DMS114 treated with DMSO at 0.1 percent for 48 hours (cell line): Measurements from ENCODE around the gene BTBD16.

Source experiments
- DNase-seq: peaks from one replicate; lab custom pipeline; 2025; ENCODE audit not compliant: unreplicated experiment; lab: John Stamatoyannopoulos, UW

BTBD16 gene

GRCh38 chr10:122248356-122249302 lies 22.5 kb upstream of the BTBD16 start:
- DNase-seq = no peak

GRCh38 chr10:122249303-122249850 lies 21.7 kb upstream of the BTBD16 start:
- no peak for DNase-seq

GRCh38 chr10:122249991-122250750 lies 20.9 kb upstream of the BTBD16 start:
- DNase-seq = no peak

GRCh38 chr10:122251459-122252255 lies 19.4 kb upstream of the BTBD16 start:
- no peak for DNase-seq

- DNase-seq = no peak
Observed at GRCh38 chr10:122252805-122253204, 18.3 kb upstream of the BTBD16 start.

- no peak for DNase-seq
Observed at GRCh38 chr10:122253605-122254004, 17.5 kb upstream of the BTBD16 start.

GRCh38 chr10:122254831-122255230 lies 16.3 kb upstream of the BTBD16 start:
- DNase-seq = no peak

GRCh38 chr10:122255509-122256301 lies 15.4 kb upstream of the BTBD16 start:
- no peak for DNase-seq

- DNase-seq = no peak
Observed at GRCh38 chr10:122257041-122257440, 14.1 kb upstream of the BTBD16 start.

GRCh38 chr10:122258136-122259074 lies 12.7 kb upstream of the BTBD16 start:
- DNase-seq = no peak

GRCh38 chr10:122259075-122259466 lies 12.0 kb upstream of the BTBD16 start:
- no peak for DNase-seq

- no peak for DNase-seq
Observed at GRCh38 chr10:122261584-122261983, 9.5 kb upstream of the BTBD16 start.

GRCh38 chr10:122263971-122264370 lies 7.1 kb upstream of the BTBD16 start:
- DNase-seq = no peak

- no peak for DNase-seq
Observed at GRCh38 chr10:122264436-122264835, 6.7 kb upstream of the BTBD16 start.

- no peak for DNase-seq
Observed at GRCh38 chr10:122264931-122265330, 6.2 kb upstream of the BTBD16 start.

GRCh38 chr10:122265896-122266295 lies 5.2 kb upstream of the BTBD16 start:
- no peak for DNase-seq

GRCh38 chr10:122267849-122268737 lies 3.0 kb upstream of the BTBD16 start:
- DNase-seq = no peak

GRCh38 chr10:122269059-122269687 lies 1.9 kb upstream of the BTBD16 start:
- no peak for DNase-seq
